CD4-positive, alpha-beta T cell treated with Interleukin-2 at 100 ng/mL for 4 hours (primary cell): ENCODE data around the gene MARCHF9.

Experiments used
- DNase-seq: peaks from one replicate; pipeline ENCODE4 v3.0.0-alpha.2; 2020; ENCODE audit warnings: low spot score

The MARCHF9 gene

DNA sequence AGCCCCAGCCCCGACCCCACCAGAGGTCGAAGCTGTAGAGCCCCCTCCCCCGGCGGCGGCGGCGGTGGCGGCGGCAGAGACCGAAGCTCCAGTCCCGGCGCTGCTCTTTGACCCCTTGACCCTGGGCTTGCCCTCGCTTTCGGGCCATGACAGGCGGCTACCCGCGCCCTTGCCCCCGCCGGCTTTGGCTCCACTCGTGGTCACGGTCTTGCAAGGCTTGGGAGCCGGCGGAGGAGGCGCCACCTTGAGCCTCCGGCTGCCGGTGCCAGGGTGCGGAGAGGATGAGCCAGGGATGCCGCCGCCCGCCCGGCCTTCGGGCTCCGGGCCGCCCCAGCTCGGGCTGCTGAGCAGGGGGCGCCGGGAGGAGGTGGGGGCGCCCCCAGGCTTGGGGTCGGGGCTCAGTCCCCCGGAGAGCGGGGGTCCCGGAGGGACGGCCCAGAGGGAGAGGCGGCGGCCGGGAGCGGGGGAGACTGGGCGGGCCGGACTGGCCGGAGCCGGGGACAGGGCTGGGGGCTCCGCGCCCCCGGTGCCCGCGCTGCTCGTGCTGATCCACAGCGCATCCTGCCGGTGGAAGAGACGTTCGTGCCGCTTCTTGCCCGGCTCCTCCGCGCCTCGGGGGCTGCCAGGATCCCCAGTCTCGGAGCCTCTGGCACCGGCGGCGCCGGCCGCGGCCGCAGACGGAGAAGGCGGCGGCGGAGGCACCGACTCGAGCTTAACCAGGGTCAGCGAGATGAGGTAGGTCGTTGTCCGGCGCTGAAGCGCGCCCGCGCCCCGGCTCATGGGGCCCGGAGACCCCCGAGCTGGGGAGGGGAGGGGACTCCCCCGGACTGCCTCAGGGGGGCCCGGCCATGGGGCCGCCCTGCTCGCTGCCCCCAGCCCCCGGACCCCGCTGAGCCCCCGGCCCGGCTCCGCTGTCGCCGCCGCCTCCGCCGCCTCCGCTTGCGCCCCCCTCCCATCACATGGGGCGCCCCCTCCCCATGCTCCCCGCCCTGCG, 17.1 kb upstream of the MARCHF9 start:
- DNase-seq, result no peak

DNA sequence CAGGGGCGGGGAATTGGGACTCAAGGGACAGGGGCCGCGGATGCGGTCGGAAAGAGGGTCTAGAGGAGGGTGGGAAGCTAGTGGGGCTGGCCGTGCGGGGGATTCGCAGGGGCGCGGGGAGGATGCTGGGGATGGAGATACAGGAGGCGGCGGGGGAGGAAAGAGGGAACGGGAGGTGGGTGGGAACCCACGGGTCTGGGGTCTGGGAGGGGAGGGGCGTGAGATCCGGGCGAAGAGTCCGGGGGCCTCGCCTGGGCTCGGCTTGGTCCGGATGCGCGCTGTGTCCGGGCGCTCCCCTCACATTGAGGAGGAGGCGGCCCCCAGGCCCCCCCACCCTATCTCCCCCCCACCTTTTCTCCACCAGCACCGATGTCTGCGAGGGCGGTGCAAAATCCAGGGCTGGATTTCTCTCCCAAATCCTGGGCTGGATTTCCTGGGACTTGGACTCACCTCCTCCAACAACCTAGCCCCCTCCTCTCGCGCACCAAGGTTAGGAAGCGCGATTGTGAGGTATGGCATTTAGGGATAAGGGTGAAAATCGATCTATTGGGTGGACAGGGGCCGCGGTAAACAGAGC, 16.2 kb upstream of the MARCHF9 start, which contains the start of gene AGAP2:
Gene AGAP2 (minus strand): TSS at position 82 of the 577 bp plus-strand sequence. CDS start 496 bp downstream, outside the sequence.
- no peak for DNase-seq

DNA sequence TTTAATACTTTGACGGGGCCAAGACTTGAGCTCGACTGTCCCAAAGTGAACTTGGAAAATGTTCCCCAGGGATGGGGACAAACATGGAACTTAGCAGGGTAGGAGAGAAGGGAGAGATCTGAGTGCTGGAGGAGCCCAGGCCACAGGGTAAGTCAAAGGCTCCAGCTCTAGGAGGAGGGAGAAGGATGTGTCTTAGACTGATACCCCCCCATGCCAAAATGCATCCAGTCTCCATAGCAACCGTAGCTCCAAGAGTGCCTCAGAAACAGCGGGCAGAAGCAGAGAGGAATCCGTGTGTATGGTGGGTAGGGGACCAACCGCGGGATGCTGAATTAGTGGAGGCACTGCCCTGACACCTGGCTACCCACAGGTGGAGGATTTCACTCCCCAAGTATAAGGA, 15.5 kb upstream of the MARCHF9 start:
- DNase-seq, result no peak

DNA sequence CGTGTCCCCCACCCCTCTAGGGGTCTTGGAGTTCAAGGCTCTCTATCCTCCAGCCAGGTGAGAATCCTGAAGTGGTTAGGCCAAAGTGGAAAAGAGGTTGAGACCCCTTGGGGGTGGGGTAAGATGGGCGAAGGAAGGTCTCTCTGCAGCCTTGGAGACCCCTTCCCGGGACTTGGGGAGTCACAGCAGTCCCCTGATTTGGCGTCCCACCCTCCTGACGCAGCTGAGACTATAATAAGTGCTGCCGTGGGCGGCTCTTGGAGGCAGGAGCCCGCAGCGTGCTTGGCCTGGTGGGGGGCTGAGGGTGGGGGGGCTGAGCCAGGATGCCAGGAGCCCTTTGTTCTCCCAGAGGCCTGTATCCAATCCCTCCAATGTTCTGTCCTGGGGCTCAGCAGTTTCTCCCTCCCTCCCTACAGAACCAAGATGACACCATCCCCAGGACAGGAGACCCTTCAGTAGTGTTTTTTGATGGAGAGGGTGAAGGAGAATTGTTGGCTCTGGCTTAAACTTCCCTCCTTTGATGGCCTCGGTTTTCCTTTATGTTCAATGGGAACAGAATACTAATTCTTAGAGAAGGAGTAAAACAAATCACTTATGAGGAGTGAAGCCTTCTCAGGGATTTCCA, 14.9 kb upstream of the MARCHF9 start:
- DNase-seq, result no peak

DNA sequence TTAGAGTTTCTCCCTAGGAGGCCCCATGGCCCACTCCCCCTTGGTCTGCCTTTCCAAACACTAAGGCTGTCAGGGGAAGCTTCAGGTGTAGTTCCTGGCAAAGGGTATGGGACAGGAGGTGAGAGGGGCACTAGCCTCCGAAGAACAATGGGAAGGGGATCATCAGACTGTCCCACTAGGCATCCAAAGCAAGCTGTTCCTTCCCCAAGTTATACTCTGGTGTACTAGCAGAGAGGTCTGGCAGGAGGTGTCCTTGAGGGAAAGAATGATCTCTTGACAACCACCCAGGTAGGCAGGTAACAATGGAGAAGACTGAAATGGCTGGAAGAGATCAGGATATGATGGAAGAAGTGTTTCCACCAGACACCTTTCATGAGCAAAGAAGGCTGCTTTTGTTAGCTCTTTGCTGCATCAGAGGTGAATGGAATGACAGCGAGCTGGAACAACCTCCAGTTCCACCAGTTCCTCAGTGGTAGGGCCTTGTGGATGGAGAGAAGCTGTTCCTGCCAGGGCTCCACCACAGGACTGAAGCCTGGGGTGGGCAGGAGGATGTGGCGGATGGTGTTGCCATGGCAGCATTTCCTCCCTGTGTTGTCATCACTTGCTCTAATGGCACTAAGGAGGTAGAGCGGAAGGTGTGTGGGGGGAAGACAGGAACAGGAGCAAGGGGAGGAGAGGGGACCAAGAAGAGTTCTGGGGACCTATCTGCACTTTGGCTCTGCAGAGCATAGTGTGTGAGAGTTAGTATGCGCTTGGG, 14.1 kb upstream of the MARCHF9 start:
- peak; percentile 85 for DNase-seq

DNA sequence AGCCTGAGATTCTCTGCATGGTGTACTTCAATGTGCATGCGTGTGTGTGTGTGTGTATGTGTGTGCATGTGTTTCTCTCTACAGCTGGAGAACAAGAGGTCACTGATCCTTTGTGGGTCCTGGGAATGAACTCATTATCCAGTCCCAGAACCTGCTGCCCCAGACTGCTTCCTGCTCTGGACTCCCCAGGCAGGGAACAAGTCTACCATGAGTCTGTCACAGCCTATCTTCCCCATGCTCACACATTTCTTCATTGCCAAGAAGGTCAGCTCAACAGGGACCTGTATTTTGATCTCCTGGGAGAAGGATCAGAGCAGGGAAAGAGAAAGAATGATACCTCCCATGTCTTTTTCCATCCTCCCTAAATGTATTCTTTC, 13.5 kb upstream of the MARCHF9 start:
- no peak for DNase-seq

DNA sequence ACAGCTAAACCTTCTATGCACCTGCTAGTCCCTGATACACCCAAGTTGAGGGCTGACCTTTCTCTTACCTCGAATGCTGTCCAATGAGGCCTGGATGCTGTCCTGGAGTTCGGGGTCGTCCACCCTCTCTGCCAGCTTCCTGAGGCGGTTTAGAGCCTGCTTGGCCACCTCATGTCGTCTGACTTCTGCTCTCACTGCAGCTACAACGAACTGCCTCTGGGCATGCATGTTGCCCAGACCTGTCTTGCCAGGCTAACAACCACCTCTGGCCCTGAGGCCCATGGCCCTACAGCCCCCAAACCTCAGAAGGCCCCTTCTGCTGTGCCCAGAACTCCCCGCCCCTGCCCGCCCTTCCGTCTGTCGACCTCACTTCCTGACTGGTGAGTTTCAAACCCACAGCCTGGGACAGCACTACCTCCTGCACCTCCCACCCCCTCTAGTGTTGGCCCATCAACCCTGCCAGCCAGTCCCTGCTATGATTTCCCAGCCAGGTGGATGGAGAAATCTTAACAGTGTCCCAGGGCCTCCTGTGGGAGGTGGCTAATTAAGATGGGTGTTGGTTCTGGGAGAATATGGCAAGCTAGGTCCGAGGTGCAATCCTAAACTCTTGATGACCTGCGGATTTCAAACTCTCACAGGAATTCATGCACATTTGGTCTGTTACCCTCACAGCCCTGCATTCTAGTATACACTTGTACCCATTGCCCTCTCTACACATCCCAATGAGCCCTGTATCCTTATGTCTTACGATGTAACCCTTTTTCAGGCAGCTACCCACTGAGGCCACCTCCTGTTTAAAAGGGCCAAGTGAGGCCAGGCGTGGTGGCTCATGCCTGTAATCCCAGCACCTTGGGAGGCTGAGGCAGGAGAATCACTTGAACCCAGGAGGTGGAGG, 12.8 kb upstream of the MARCHF9 start:
- DNase-seq, result peak; percentile 86

DNA sequence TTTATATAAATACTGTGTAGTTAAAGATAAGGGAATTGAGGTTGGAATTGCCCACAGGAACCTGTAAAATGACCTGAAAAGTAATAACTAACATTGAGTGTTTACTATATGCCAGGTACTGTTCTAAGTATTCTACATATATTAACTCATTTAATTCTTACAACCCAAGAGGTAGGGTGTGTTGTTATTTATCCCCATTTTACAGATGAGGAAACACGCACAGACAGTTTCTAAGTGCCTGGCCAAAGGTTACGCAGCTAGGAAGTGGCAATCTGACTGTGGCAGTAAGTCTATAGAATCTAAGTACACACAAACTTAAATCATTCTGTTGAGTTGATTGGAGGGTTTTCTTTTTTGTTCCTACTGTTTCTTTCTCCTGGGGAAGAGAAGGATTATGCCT, 11.1 kb upstream of the MARCHF9 start:
- DNase-seq, result no peak

DNA sequence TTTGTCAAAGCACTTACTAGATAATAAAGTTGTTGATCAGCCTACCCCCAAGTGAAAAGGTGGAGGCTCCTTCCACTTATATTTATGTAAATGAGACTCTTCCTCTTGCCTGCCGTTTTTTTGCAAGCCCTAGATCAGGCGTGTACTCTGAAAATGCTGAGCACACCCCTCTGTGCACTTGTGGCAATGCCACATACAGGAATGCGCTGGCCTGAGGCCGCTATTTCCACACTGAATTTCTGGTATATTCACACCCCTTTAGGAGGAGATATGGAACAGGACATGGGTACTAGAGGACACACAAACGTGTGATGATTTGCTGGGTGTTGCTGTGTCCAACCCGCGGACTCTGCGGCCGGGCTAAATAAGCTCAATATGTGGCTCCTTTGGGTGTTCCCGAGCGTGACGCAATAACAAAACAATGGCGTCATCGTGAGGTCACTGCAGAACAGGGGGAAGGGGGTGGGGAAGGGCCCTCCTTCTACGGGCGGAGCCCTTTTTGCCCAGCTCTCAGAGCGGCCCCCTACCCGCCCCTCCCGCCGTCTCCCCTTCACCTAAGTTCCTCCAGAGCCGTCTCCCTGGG, 10.6 kb upstream of the MARCHF9 start:
- peak; percentile 70 for DNase-seq

DNA sequence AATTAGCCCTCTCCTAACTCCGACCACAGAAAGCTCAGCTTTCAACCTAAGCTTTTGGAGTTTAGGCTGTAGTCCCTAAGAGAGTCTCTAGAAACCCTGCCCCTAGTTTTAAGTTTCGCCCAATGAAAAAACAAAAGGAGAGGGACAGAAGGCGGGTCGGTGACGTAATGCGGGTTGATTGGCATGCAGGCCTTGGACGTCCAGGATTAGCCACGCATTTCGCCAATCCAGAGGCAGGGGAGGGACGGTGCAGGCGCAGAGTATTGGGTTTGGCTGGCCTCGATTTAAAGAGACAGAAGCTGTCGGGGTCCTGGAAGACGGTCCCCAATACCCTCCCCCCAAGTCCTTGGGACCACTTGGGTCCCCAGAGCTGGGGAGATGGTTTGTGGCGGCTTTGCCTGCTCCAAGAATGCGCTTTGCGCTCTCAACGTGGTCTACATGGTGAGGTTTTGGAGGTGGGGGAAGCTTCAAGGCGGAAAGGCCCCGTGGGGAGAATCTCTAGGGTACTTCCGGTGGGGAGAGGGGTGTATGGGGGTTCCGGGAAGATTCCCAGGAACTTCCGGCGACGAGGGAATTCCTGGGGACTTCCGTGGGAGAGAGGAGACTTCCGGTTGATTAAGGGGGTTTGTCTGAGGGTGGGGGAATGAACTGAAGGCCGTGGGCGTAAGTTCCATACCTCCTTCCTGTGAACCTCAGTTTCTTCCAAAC, 10.0 kb upstream of the MARCHF9 start, which contains the start of gene TSPAN31:
Gene TSPAN31 (plus strand): TSS at position 263 of the 708 bp plus-strand sequence. CDS start 116 bp downstream, at position 379.
- peak; percentile 96 for DNase-seq

DNA sequence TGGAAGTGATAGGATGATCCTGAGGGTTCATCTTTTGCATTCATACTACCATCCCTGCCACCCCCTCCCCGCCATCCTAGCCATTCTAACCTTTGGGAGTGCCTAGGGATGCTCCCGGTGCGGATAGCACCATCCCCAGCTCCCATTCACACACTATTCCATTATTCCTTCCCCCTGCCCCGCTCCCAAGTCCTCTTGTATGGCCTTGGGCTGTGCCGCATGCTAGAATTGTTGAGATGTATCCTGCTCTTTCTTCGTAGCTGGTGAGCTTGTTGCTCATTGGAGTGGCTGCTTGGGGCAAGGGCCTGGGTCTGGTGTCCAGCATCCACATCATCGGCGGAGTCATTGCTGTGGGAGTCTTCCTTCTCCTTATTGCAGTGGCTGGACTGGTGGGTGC, 9.4 kb upstream of the MARCHF9 start:
- DNase-seq, result no peak

DNA sequence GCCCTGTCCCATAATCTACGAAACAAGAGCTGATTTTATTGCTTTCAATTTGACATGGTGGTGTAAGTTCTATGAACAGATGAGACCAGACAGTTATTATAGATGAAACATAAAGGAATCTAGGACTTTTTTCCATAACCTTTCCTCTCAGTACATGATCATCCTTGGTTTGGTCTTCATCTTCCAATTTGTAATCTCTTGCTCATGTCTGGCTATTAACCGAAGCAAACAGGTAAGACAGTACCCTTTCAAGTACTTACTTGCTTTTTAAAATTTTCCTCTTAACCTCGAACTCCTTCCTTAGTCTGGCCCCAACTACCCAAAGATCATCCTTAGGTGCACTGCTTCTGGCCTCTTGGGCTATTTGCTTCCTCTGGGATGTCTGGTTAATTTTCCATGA, 8.9 kb upstream of the MARCHF9 start:
- no peak for DNase-seq

DNA sequence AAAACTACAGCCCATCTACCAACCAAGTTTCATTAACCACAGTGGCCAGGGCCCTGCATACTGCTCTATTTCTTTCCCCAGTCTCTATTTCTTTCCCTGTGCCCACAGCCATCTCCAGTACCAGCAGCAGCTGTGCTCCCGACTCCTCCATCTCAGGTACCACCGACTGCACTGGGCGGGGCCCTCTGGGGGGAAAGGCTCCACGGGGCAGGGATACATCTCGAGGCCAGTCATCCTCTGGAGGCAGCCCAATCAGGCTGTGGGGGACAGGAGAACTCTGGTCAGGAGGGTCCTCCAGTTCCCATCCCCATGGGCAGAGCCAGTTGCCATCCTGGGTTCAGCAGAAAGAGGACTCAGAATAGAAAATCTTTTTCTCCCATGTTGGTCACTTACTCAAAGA, 5.8 kb upstream of the MARCHF9 start:
- DNase-seq, result no peak

DNA sequence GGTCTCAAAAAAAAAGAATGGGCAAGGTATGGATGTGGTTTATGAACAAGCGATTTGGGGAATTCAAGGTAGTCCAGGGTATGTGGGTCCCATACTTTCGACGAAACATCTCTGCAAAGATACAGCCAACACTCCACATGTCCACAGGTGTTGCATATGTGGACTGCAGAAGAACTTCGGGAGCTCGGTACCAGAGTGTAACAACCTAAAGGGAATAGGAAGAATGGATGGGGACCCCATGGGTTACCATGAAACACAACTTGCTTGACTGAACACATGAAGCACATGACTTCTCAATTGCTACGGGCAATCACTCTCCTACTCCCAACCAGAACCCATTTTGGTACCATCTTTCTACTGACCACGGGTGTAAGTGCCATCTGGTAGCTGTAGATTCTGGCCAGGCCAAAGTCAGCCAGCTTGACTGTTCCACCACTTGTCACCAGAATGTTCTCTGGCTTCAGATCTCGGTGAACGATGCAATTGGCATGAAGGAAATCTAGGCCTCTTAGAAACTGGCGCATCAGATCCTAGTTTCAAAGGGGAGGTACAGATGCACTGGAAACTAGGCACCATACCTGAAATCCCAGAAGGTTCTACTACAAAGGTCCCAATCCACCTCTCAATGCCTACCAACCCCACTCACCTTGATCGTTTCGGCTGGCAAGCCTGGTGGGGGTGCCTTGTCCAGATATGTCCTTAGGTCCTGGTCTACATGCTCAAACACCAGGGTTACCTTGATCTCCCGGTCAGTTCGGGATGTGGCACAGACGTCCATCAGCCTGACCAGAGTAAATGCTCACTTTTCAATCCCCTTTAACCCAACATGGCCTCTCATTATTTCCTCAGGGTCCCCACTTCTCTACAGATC, 4.1 kb upstream of the MARCHF9 start:
- DNase-seq, result no peak

DNA sequence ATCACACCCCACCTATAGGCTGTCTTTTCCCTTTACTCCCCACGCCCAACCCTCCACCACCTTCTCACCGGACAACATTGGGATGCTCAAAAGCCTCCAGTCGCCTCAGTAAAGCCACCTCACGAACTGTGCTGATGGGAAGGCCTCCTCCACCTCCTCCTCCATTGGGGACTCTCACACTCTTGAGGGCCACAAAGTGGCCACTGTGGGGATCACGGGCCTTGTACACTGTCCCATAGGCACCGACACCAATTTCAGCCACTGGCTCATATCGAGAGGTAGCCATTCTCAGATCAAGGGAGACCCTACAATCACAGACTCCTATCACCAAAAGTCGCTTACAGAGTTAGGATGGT, 3.5 kb upstream of the MARCHF9 start:
- DNase-seq, result no peak

DNA sequence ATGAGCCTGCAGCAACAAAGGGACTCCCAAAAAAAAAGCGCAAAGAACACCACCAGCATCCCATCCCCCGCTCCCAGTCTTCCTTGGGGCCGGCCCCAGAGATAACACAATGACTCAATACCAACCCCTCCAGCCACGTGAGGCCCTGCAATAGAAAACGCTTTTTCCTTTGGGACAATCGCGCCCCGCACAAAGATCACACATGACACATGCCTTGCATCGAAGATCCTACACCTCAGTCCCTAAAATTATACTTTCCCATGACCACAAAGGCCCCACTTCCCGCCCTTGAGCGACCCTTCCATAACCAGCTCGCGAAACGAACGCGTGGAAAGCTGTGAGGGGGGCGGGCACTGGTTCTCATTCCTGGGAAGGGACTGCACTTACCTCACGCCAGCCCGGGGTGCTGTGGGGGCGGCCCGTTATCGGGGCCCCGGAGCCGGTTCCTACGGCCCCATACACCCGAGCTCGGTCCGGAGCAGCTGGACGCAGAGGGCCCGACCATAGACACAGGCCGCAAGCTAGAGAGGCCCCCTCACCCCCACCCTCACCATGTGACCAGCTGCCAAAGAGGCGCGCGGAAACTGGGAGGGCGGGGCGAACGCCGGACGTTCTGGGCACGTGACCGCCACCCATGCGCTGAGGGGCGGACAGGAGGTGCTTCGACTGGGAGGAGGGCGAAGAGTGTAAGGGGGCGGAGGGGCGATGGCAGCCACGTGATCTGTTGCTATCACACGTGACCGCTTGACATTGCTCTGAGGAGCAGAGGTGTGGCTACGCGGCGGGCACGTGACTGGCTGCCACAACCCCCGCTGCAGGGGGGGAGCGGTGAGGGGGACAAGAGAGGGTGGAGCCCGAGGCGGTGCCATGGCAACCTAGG, 2.9 kb upstream of the MARCHF9 start, which contains the start of gene CDK4:
Gene CDK4 (minus strand): TSS at position 523 of the 880 bp plus-strand sequence. CDS start 593 bp downstream, outside the sequence.
- peak; percentile 99 for DNase-seq

DNA sequence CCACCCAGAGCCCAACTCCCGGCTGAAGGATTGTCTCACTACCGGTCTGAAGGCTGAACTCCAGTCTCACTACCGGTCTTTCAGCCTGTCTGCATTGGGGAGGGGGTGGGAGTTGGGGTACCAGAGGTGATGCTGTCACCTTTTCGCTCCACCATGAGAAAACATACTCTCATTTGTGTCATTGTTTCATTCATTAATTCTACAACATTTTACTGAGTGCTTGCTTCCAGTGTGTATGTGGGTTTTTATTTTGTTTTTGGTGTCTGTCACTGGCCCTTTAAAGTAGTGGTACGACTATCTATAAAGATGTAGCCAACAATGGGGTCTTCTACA, 2.3 kb upstream of the MARCHF9 start:
- DNase-seq, result no peak

DNA sequence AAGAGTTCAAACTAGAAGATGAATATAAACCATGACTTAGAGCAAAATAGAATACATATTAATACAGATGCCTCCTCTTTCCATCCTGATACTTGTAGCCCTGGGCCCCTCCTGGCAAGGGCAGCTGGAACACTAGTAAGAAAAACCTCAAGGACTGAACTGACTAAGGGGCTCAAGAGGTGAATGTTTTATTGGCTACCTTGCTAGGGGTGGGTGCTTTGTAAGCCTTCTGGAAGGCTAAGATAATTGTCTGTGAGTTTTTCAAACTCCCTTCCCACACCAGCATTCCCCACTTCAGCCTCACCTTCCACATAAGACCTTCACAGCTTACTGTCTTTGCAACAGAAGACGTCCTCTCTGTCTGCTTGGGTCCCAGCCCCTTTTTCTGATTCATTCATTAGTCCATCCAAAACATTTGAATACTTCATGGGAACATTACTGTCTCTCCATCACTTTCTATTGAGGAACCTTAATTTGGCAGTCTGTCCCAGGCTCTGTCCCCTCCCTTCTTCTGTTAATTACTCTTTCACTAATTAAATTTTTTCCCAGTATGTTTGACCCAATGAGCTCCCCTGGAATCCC, 1.1 kb upstream of the MARCHF9 start:
- no peak for DNase-seq
